Embryonic facial prominence (tissue), 1 donor: ENCODE results near the gene RPS6KA6.
"Not testable (repeated sequence)": the region's sequence is repeated elsewhere in the genome, so short reads cannot be mapped to it uniquely, and the experiment has no call there.

Experiments
- DNase-seq: peaks from one replicate; pipeline ENCODE4 v3.0.0-alpha.2; 2016; ENCODE audit errors: extremely low spot score

Gene RPS6KA6

DNA sequence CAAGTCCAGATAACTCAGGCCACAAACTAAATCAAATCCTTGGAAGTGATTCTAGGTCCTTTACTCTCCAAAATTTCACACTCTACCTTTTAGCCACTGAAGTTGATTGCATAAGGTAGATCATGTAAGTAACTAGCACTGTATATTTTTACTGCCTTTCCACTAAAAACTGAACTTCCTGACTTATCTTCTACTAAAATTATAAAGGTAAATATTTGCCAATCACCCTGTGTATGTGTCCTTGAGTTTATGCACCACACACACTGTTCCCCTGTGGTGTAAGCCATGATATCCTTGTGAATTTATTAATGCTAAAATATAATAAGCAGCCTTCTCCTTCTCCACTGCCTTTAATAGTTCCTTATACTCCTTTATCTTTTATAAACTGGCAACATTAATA is 25.6 kb downstream of the RPS6KA6 start:
- no peak for DNase-seq

DNA sequence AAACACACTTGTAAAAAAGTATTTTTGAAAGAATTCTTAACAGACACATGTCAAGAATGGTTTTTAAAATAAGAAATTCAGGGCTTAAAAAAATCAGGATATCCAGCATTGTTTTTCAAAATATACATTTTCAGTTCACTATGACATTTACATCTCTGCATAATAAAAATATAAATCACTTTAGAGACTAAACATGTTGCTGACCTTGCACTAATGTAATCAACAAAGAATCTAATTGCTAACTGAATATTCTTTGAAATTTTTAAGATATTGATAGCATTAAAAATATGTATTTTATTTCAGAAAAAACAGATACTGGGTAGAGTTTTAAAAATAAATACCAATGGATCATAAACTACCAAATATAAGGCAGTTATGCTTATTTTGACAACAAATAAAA is 26.4 kb downstream of the RPS6KA6 start:
- DNase-seq, result no peak

DNA sequence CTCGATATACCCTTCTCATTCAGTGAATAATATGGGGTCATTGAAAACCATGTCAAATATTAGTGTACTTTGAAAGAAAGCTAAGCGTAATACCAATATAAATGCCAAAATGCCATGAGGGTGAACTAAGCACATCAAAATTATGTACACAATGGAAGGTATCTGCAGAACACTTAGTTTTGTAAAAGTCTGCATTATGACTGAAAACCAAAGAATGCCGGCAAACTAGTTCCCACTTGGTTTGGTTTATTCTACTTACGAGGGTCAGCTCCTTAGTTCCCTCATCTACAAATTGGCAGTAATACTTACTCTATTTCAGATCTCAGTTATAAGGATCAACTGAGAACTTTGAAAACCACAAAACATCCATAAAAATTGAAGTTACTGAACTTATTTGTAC is 27.3 kb downstream of the RPS6KA6 start:
- DNase-seq, result no peak

DNA sequence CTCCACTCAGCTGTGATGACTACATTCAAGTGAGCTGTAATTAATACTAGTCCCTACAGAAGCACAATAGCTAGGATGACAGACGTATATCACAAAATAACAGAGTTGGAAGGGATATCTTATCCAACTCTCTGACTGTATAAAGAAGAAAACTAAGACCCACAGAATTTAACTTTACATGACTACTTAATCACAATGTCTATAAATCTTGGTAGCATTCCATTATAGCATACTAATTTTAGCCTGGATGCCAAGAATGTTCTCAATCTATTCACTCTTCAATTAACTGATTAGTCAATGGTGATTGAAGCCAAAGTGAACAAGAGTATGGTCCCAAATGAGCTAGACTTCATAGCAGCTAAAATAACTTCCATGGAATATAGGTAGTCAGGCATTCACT is 31.2 kb downstream of the RPS6KA6 start:
- DNase-seq, result no peak

DNA sequence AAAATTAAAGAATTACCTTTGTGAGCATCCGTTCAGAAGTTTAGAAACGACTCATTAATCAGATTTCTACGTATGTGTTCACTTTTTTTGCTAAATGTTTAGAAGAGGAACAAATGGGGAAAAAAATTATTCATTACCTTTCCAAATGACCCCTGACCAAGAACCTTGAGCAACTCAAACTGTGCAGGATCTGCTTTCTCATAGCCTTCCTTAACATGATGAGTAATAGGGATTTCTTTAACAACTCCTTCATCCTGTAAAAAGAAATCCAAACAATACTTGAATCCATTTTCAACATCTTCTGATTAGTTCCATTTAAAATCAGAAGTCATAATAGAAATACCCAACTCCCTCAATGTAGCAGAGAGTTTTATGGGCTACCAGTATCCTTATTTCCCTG is 32.1 kb downstream of the RPS6KA6 start:
- no peak for DNase-seq

DNA sequence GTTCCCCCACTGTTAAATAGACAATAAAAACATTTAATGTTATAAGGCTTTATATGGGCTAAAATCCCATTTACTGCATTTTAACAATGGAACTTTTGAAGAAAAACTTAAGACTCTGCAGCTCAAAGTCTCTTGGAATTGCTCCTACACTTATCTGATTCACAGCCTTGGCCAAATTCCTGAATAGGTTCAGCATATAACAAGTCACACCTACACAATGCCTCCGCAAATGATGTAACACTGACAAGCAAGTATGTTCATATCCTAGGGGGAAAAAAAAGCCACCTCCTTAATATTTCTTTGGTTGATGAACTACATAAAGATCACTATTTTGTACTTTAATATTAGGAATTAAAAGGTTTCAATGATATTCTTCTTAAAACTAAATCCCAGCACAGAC is 34.5 kb downstream of the RPS6KA6 start:
- no peak for DNase-seq

DNA sequence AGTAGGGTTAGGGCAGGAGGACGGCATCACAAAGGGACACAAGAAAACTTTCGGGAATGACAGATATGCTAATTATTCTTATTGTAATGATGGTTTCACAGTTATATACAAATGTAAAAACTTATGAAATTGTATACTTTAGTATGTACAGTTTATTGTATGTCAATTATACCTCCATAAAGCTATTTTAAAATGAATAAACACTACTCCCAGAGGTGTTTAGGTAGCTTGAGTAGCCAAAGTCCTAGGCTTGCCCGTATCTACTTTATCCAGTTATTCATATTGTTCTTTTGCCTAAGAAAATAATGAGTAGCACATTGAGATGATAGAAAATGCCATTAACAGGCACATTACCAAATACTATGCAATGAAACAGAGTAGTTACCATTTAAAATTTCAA is 43.0 kb downstream of the RPS6KA6 start:
- no peak for DNase-seq

DNA sequence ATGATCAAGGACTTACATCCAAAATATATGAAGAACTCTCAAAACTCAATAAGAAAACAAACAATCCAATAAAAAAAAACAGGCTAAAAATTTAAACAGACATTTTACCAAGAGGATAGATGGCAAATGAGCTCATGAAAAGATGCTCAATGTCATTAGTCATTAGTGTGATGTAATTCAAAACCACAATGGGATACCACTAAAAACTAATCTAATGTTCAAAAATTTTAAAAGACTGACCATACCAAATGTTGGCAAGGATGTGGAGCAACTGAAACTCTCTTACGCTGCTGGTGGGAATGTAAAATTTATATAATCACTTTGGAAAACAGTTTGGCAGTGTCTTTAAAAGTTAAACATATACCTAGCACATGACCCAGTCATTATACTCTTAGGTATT is 43.7 kb downstream of the RPS6KA6 start:
- no peak for DNase-seq

DNA sequence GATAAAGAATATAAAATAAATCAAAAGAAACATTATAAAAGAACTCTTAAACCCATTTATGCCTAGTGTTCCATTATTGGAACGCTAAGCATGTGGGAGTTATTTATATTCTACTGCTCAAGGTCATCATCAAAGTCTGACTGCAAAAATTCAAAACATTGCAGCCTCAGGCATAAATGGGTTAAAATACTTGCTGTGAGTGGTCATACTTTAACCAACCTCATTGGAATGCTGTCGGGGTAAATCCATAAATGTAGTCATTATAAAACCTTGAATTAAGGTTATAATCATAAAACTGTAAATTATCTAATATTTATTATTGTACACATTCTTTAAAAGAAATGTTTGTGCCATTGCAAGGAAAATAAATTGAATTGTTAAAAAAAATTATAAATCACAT is 55.0 kb downstream of the RPS6KA6 start:
- DNase-seq, result no peak

DNA sequence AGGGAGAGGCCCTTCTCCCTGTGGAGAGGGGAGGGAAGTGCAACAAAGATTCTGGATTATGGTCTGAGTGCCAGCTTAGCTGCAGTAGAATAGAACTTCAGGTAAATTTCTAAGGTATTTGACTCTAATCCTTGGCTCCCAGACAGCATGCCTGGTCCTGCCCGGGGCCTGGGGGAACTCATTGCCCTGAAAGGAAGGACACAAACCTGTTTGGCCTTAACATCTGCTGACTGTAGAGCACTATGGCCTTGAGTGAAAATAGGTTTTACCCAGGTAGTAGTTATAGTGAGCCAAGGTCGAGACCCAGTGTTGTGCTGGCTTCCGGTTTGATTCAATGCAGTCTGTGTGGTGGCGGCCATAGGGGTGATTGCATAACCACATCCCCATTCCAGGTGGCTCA is 64.4 kb downstream of the RPS6KA6 start:
- DNase-seq, result no peak

DNA sequence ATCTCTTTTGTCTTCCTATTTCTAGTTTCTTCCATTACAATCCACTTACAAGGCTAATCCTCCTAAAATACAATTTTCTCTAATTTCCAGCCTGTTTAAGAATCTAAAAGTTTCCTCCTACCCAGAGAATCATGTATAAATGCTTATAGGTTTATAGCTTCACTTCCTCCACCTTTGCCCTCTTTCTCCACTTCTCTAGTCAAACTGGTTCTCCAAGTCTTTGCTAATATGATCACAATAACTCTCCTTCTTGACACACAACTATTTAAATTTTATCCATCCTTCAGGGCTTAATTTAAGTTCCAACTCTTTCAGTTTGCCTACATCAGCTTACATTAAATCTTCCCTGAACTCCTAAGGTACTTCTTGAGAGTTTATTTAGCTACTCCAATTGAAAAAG is 69.2 kb downstream of the RPS6KA6 start:
- no peak for DNase-seq

GRCh38 chrX:84118315-84118714 is 69.7 kb downstream of the RPS6KA6 start:
- DNase-seq, result no peak

GRCh38 chrX:84108584-84108983 is 79.4 kb downstream of the RPS6KA6 start:
- no peak for DNase-seq

DNA sequence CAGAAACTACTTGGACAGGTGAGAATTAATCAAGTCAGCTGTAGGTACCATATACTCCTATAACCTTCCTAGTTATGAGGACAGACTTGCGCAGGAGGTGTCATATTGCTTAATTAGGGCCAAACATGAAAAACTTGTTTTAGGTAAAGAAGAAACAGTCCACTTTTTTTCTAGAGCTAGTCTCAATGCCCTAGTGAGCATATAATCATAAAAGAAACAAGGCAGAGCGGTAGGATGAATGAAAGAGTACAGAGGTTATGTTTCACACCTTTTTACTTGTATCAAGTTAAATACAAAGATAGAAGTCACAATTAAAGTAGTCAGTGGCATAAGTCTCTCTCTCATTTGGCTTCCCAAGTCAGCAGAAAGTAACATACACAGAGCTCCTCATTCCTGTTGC is 88.9 kb downstream of the RPS6KA6 start:
- no peak for DNase-seq

GRCh38 chrX:84079479-84080197 is 108.4 kb downstream of the RPS6KA6 start:
- not testable (repeated sequence) for DNase-seq

DNA sequence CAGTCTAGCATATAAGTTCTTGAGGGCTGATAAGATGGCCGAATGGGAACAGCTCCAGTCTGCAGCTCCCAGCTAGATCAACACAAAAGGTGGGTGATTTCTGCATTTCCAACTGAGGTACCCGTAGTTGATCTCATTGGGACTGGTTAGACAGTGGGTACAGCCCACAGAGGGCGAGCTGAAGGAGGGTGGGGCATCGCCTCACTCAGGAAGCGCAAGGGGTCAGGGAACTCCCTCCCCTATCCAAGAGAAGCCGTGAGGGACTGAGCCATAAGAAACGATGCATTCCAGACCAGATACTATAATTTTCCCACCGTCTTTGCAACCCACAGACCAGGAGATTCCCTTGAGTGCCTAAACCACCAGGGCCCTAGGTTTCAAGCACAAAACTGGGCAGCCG is 109.0 kb downstream of the RPS6KA6 start:
- no peak for DNase-seq

DNA sequence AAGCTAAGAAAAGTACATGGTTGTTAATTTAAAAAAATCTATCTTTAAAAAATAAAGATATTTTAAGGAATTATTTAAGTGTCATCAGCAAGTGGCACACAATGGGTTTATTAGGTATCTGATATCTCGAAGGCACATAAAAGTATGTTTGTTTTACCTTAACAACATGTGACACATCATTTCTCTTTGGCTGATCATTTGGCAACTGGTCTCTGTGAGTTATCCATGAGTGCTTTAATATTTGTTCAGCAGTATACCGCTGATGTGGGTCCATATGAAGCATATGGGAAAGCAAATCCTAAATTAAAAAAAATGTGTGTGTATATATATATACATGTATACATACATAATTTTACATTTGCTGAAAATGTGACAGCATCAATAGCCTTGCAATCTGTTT is 123.2 kb downstream of the RPS6KA6 start:
- no peak for DNase-seq

- no peak for DNase-seq
Measured at GRCh38 chrX:84064164-84064563, 123.8 kb downstream of the RPS6KA6 start.

DNA sequence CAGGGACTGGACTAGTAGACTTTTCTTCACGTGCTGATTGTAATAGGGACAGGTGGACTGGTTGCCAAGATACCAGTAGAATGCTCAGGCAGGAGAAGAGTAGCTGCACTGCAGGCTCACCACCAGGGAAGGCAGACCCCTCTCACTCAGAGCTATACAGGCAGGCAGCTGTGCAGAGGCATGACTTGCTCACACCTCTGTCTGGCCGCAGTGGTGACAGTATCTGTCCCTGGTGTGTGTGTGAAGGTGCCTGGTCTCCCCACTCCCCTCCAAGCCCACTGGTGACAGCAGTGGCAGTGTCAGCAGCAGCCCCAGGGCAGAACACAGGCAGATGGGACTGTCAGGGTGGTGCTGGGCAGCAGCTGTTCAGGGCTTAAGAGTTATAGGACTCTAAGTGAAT is 140.7 kb downstream of the RPS6KA6 start:
- no peak for DNase-seq

- no peak for DNase-seq
Measured at GRCh38 chrX:84046403-84046984, 141.5 kb downstream of the RPS6KA6 start.

DNA sequence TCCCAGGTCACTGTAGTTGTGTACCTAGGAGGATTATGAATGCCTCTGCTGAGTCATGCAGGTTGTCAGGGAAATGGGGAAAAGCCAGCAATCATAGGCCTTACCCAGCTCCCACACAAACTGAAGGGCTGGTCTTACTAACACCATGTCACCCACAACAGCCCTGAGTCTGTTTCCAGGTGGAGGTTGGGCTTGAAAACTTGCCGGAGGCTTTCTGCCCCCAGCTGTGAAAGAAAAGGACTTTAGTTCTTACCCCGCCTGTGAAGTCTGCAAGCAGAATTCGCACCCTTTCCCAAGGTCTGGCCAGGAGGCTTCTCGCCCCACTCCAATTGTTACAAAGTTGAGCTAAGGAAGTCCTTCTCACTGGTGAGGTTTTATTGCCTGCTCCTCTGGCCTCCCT is 143.9 kb downstream of the RPS6KA6 start:
- DNase-seq, result no peak
